Left forelimb (tissue), 1 donor: ENCODE data around the gene CAPN7.

ENCODE experiments used
- DNase-seq: peaks from one replicate; pipeline ENCODE4 v3.0.0-alpha.2; 2018; ENCODE audit warnings: low spot score

CAPN7 gene

GRCh38 chr3:15298504-15298903, 92.5 kb downstream of the CAPN7 start:
- DNase-seq: no peak

- no peak for DNase-seq
Measured at GRCh38 chr3:15299036-15299435, 93.0 kb downstream of the CAPN7 start.

GRCh38 chr3:15300323-15301078, 94.5 kb downstream of the CAPN7 start:
- DNase-seq: no peak

GRCh38 chr3:15301761-15302160, 95.7 kb downstream of the CAPN7 start:
- no peak for DNase-seq
